CD4-positive, alpha-beta T cell treated with Interleukin-2 at 100 ng/mL for 4 hours (primary cell): ENCODE data around the gene HOXC13.

ENCODE experiments used
- DNase-seq: peaks from one replicate; pipeline ENCODE4 v3.0.0-alpha.2; 2020; ENCODE audit warnings: low spot score

The HOXC13 gene

DNA sequence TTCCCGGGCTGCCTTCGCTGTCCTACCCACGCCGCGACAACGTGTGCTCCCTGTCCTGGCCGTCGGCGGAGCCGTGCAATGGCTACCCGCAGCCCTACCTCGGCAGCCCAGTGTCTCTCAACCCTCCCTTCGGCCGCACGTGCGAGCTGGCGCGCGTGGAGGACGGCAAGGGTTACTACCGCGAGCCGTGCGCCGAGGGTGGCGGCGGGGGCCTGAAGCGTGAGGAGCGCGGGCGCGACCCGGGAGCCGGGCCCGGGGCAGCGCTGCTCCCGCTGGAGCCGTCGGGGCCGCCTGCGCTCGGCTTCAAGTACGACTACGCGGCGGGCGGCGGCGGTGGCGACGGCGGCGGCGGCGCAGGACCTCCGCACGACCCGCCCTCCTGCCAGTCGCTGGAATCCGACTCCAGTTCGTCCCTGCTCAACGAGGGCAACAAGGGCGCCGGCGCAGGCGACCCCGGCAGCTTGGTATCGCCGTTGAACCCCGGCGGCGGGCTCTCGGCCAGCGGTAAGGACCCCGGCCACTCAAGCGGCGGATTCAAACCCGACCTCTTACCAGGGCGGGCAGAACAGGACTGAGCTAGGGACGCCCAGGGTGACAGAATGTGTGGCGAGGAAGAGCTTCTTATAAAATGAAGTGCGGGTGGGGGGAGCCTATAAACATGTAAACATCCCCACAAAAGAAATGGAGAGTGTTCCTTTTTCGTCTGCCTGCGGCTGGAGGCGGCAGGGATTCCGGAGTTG, 16.6 kb downstream of the HOXC13 start:
- no peak for DNase-seq

GRCh38 chr12:53955776-53956250, 17.2 kb downstream of the HOXC13 start:
- DNase-seq: no peak

DNA sequence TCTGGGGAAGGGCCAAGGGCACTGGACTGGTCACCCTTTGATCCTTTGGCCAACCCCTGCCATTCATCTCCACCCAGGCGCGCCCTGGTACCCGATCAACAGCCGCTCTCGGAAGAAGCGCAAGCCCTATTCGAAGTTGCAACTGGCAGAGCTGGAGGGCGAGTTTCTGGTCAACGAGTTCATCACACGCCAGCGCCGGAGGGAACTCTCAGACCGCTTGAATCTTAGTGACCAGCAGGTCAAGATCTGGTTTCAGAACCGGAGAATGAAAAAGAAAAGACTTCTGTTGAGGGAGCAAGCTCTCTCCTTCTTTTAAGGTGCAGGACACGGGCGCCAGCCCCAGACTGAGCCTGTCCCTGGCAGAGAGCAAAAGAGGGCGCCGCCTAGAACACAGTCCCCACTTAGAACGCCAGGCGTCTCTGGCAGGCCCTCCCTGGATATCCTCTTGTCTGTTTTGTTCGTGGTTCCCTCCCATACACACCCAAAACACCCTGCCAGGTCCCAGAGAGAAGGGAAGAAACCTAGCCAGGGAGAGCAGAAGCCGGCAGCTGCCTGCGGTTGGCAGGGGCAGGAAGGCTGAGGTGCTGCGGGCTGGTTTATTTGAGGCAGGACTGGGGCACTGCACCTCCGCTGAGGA, 17.7 kb downstream of the HOXC13 start:
- DNase-seq: no peak

GRCh38 chr12:53956914-53957536, 18.4 kb downstream of the HOXC13 start:
- no peak for DNase-seq

DNA sequence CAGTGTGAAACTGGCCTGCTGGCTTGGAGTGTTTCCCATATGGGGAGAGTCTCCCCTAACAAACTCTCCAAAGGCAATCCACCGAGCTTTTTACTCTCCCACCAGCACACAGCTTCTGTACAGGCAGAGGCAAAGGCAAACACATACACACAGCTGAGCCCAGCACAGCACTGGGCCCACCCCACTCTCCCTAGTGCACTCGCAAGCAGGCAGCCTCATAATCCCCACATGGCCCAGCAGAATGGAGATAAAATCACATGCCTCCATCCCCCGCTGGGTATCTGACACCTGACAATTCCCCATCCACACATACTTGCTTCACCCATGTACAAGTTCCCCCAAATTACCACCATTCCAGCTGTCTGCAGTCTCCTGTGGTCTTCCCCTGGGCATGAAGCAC, 19.5 kb downstream of the HOXC13 start:
- DNase-seq: no peak

DNA sequence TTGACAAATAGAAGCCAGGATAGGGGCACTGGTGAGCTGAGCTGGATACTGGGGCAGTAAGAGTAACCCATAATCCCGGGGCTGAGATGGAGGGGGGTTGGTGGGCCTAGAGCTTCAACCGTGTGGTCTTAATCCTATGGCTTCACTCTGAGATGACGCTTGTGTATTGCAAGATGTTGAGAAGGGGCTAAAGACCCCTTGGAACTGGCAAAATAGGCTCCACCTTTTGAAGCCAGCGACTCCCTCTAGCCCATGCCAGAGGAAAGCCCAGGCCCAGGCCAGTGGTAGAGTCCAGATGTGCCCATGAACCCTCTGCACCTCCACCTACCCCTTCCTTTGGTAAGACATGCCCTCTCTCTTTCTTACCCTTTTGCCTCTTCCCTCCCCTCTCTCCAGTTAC, 20.7 kb downstream of the HOXC13 start:
- no peak for DNase-seq

DNA sequence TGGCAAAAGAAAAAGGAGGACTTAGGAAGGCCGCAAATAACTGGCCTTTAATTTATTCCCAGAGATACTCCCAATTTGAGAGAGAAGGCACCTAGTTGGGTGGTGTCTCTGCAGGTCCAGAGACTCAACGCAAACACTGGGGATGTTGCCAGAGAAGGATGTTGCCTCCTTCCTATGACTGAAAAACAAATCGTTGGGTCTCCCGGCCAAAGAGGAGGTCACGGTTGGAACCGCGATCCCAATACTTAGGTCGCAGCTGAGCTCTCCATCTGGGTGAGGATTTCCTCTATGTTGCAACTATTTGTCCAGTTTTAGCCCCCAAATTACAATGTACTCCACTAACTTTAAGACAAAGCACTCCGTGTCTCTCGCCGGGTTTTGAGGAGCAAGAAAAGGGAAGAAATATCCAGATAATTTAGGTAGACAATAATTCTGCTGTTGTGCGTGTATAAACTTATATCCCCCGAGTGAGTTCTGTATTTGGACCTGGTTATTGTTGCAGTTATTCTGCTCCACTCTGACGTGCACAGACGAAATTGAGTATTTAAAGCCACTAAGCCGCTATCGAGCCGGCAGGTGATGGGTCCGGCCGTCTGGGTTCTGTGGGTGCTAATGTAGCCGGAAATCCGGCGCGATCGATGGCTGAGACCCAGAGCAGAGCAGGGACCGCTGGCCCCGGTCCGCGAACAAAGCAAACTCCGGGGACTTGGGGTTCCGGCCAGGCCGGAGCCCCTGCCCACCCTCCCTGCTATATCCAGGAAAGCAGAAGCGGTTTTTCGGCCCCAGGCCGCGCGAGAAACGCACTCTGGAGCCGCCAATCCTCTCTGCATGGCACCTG, 21.8 kb downstream of the HOXC13 start:
- DNase-seq: no peak

DNA sequence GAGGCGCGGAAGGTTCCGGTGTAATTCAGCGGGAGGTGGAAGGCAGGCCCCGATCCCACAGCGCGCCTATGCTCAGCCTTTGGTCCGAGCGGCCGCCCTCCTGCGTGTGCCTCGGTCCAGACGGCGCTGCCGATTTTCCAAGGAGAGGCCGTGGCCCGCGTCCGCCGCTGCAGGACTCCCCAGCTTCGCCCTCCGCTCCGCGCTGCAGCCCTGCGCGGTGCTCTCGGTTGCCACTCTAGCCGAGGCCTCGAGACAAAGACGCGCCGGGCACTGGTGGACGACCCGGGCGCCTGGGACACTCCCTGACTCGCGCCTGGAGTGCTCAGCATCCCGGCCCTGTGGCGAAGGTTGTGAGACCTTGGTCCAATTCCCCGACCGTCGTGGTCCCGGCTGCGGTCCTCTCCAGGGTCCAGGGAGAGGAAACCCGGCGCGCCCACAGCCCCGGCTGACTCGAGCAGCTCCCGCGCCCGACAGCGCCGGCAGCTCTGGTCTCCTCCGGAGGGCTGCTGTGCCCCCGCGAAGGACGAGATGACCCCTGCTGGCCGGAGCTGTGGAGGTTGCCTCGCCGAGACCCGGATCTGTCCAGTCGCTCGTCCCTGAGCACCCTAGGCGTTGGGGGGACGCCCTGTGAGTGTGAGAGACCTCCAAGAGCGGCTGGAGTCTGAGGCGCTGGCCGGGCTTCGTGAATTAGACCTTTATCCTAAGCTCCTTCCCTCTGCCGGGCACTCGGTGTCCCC, 22.6 kb downstream of the HOXC13 start:
- no peak for DNase-seq

GRCh38 chr12:53963005-53963404, 24.4 kb downstream of the HOXC13 start:
- DNase-seq: no peak

- DNase-seq: no peak
Observed at GRCh38 chr12:53963434-53964314, 25.0 kb downstream of the HOXC13 start.

GRCh38 chr12:53964315-53964713, 25.7 kb downstream of the HOXC13 start:
- DNase-seq: no peak

GRCh38 chr12:53965281-53966084, 26.9 kb downstream of the HOXC13 start:
- no peak for DNase-seq

- no peak for DNase-seq
Observed at GRCh38 chr12:53966085-53966384, 27.4 kb downstream of the HOXC13 start.

DNA sequence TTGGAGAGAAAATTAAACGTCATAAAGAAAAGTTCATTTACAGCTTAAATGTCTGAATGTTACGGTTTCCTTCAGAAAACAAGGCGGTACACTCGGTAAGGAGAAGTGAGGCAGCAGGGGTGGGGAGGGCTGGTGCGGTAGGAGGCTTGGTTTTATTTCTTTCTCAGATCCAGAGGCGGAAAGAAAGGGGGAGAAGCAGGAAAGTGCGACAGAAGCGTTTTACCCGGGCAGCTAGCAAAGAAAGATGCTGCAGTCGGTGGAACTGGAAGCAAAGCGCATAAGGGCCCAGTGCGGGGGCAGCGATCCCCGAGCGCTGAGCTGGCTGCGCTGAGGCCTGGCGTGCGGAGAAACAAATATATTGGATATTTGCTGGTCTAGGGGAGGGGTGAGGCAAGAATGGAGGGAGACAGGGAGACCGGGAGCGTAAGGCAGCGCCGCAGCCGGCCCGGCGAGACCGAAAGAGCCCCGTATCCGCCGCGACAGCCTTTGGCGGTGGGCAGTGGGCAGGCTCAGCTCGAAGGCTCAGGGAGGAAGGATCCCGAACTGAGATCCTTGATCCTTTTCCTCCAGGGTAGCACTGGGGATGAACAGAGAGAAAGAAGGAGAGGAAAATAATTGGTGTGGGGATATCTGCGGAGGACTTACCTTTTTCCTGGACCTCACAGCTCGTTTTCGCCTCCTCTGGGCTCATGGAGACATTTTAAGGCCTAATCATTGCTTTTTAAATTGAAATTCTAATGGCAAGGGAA, 27.9 kb downstream of the HOXC13 start:
- no peak for DNase-seq

DNA sequence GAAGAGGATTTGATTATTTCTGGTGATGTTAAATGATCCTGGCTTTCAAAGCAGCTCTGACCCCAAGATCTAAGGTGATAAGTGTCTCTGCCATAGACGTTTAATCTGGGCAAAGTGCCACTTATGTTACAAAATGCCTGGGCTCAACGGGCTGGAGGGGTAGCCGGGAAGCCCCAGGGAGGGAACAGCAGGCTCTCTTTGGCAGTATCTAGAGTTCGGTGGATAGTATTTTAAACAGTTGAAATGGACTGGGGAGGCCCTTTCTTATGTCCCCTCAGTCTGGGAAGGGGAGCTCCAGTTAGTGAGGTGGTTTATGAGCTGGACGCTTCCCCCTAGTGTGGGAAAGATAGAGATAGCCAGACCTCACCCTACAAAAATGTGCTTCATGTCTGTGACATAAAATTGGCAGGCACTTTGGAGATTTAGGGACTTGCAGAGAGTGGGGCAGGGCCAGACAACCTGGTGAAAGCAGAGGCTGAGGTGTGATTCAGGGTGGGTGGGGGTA, 28.8 kb downstream of the HOXC13 start:
- DNase-seq: no peak

DNA sequence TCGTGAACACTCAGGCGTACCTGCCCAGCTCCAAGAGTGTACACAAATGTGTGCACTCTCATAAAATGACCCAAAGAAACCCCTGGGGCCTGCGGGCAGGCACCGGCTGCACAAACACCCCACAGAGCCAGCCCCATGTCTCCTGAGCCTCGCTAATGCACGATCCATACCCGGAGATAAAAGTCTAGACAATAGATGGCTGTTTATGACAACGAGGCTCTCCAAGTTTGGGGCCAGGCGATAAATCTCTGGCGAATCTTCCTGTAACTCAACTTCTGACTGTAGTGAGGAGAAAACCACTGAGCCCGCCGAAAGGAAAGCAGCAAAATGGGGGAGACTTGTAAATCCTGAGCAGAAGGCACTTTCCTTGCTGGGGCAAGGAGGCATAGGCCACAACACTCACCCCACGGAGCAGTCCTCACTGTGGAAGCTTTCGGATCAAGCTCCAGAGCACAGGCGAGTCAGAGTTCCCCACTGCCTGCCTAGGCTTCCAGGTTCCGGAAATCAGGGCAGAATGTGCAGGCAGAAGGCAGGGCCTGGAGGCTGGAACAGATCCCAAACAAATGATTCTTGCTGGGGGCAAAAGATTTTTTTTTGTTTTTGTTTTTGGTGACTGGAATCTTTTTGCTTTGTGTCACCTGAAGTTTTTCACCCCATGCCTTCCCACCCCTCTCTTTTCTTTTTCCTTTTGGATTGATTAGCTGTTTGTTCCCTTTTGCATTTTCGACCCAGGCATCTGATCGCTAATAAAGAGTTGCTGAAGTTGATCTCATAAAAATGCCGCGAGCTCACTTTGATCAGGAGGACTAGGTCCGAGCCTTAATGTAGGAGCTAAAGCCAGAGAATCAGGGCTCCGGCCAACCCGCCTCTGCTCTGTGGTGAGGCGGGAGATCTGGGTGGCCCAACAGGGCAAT, 29.8 kb downstream of the HOXC13 start:
- no peak for DNase-seq

- no peak for DNase-seq
Observed at GRCh38 chr12:53969588-53970259, 31.1 kb downstream of the HOXC13 start.
